Germinal center (tissue), 1 donor: ENCODE results near the gene CEP83.

Experiments
- DNase-seq: peaks from one replicate; pipeline ENCODE4 v3.0.0; 2012; ENCODE audit warnings: mixed read lengths, low spot score

CEP83 gene

GRCh38 chr12:94305130-94305957 is 154.3 kb downstream of the CEP83 start:
- no peak for DNase-seq

- no peak for DNase-seq
Observed at GRCh38 chr12:94304566-94305061, 155.1 kb downstream of the CEP83 start.

GRCh38 chr12:94304012-94304411 is 155.7 kb downstream of the CEP83 start:
- DNase-seq = no peak

- no peak for DNase-seq
Observed at GRCh38 chr12:94299846-94300245, 159.8 kb downstream of the CEP83 start.

- no peak for DNase-seq
Observed at GRCh38 chr12:94297876-94298505, 161.7 kb downstream of the CEP83 start.

- peak; percentile 32 for DNase-seq
Observed at GRCh38 chr12:94297096-94297699, 162.5 kb downstream of the CEP83 start.

GRCh38 chr12:94290353-94290752 is 169.3 kb downstream of the CEP83 start:
- no peak for DNase-seq

- no peak for DNase-seq
Observed at GRCh38 chr12:94289461-94290312, 170.0 kb downstream of the CEP83 start.

GRCh38 chr12:94287245-94287628 is 172.4 kb downstream of the CEP83 start:
- DNase-seq = no peak

- no peak for DNase-seq
Observed at GRCh38 chr12:94286583-94287244, 173.0 kb downstream of the CEP83 start.

- DNase-seq = no peak
Observed at GRCh38 chr12:94285943-94286582, 173.6 kb downstream of the CEP83 start.

GRCh38 chr12:94284859-94285258 is 174.8 kb downstream of the CEP83 start:
- DNase-seq = no peak

GRCh38 chr12:94284046-94284445 is 175.6 kb downstream of the CEP83 start:
- DNase-seq = no peak

GRCh38 chr12:94282675-94283074 is 177.0 kb downstream of the CEP83 start:
- no peak for DNase-seq

- DNase-seq = no peak
Observed at GRCh38 chr12:94280063-94280462, 179.6 kb downstream of the CEP83 start.

- no peak for DNase-seq
Observed at GRCh38 chr12:94277426-94278000, 182.2 kb downstream of the CEP83 start.

- DNase-seq = no peak
Observed at GRCh38 chr12:94276725-94277124, 182.9 kb downstream of the CEP83 start.

- DNase-seq = no peak
Observed at GRCh38 chr12:94273272-94273671, 186.4 kb downstream of the CEP83 start.

GRCh38 chr12:94272280-94272679 is 187.4 kb downstream of the CEP83 start:
- no peak for DNase-seq

GRCh38 chr12:94271351-94271750 is 188.3 kb downstream of the CEP83 start:
- DNase-seq = no peak
